Measurements from ENCODE around the gene PTPRM.

The PTPRM gene

GRCh38 chr18:8290913-8291312 lies 723.8 kb downstream of the PTPRM start:
- in situ Hi-C loops (cut with HindIII; ENCODE audit: low sequenced_read_pairs): no loop called here
- no peak overlapping the region for H3K4me3 ChIP-seq (ENCODE audit: low read depth, low read length)
- no peak for TF ChIP-seq CTCF (IDR thresholded peaks at IDR 0.05; ENCODE audit: low read depth, low read length)
- DNase-seq (ENCODE audit: low read depth, low spot score): no peak

GRCh38 chr18:8293184-8293583 lies 726.1 kb downstream of the PTPRM start:
- no peak for TF ChIP-seq CTCF (IDR thresholded peaks at IDR 0.05; ENCODE audit: low read depth, low read length)

GRCh38 chr18:8296886-8297616 lies 729.9 kb downstream of the PTPRM start:
- H3K4me3 ChIP-seq (ENCODE audit: low read depth, low read length): no peak overlapping the region
- DNase-seq (ENCODE audit: low read depth, low spot score): no peak
- TF ChIP-seq CTCF (IDR thresholded peaks at IDR 0.05; ENCODE audit: low read depth, low read length): no peak
- in situ Hi-C loops (cut with HindIII; ENCODE audit: low sequenced_read_pairs): no loop called here

More at GRCh38 chr18:8293184-8293583, 726.1 kb downstream of the PTPRM start:
- H3K4me3 ChIP-seq (ENCODE audit: low read depth, low read length): no peak overlapping the region
- in situ Hi-C loops (cut with HindIII; ENCODE audit: low sequenced_read_pairs): no loop called here
- DNase-seq (ENCODE audit: low read depth, low spot score): no peak

GRCh38 chr18:8298186-8298585 lies 731.1 kb downstream of the PTPRM start:
- no peak for DNase-seq (ENCODE audit: low read depth, low spot score)
- no peak overlapping the region for H3K4me3 ChIP-seq (ENCODE audit: low read depth, low read length)
- TF ChIP-seq CTCF (IDR thresholded peaks at IDR 0.05; ENCODE audit: low read depth, low read length): no peak
- in situ Hi-C loops (cut with HindIII; ENCODE audit: low sequenced_read_pairs): no loop called here

- in situ Hi-C loops (cut with HindIII; ENCODE audit: low sequenced_read_pairs): no loop called here
- no peak overlapping the region for H3K4me3 ChIP-seq (ENCODE audit: low read depth, low read length)
- TF ChIP-seq CTCF (IDR thresholded peaks at IDR 0.05; ENCODE audit: low read depth, low read length): no peak
- no peak for DNase-seq (ENCODE audit: low read depth, low spot score)
Measured at GRCh38 chr18:8299054-8299980, 732.2 kb downstream of the PTPRM start.

GRCh38 chr18:8300751-8301410 lies 733.8 kb downstream of the PTPRM start:
- TF ChIP-seq CTCF (IDR thresholded peaks at IDR 0.05; ENCODE audit: low read depth, low read length): no peak
- H3K4me3 ChIP-seq (ENCODE audit: low read depth, low read length): no peak overlapping the region
- no peak for DNase-seq (ENCODE audit: low read depth, low spot score)
- in situ Hi-C loops (cut with HindIII; ENCODE audit: low sequenced_read_pairs): no loop called here
